Measurements from ENCODE around the gene PLEKHA3. TPM values are rescaled to one million over a fixed set of nuclear protein-coding genes. Genes with fewer than 3 reads are reported as not detected.

Gene PLEKHA3
- polyA plus RNA-seq, 1 donor (not counting 4 experiments of a cell fraction or from before 2014, with no cell fraction given): 15.8 TPM

DNA sequence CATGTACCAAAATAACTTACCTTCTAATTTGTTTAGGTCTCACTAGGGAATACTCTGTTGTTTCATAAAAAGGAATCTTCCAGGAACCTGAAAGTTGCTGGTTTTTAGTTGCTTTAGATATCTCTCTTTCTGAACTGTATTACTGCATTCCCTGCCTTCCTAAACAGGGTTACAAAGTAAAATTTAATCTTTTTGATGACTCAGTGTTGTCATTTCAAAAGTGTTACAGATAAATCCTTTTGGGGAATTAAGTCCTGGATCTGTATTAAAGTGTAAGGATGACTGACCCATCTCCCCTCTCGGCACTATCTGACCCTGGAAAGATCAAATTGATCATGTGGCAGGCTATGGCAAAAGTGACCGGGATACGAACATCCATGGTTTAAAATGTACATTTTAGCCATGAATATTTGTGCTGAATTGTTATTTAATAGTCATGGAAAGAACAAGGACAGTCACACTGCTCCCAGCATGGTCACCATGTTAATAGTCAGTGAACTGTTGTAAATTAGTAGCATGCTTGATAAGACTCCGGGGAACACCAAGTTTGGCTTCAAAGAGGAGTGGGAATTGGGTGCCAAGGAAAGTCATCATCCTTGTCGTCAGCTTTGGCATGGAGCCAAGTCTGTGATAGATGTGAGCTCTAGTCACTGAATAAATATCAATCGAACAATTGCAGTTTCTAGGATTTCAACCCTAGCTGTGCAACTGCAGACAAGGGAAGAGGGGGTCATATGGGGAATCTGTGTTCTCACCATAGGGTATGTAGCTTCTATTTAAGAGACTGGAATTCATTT, 4.2 kb downstream of the PLEKHA3 start:
- Histone ChIP-seq H3K36me3 (ENCODE audit: control insufficient read depth in 2 of 2, extremely low read depth in 1 of 2, insufficient read depth in 2 of 2, low read length in 2 of 2) (no peaks in the 10 kb centered on the region), H3K4me1 (ENCODE audit: control insufficient read depth, extremely low read depth, insufficient read depth, low read length) (peaks cover 18% of the 10 kb centered on the region), H3K9me1 (ENCODE audit: control insufficient read depth, extremely low read depth, insufficient read depth, low read length) (no peaks in the 10 kb centered on the region), H3K79me2 (ENCODE audit: control insufficient read depth, insufficient read depth, low read length) (peaks cover 38% of the 10 kb centered on the region), H3K27me3 (ENCODE audit: control insufficient read depth, extremely low read depth, insufficient read depth, low read length) (no peaks in the 10 kb centered on the region), H2AFZ (ENCODE audit: control insufficient read depth, low read length) (no peak overlapping the region), H4K20me1 (ENCODE audit: control insufficient read depth, extremely low read depth, insufficient read depth, low read length) (no peaks in the 10 kb centered on the region), H3K27ac (ENCODE audit: control insufficient read depth, insufficient read depth, low read length) (no peak overlapping the region), H3K4me3 (ENCODE audit: control insufficient read depth in 2 of 3, extremely low read depth in 1 of 3, insufficient read depth in 2 of 3, low read depth in 1 of 3, low read length in 3 of 3) (no peak overlapping the region), H3K4me2 (ENCODE audit: control insufficient read depth, extremely low read depth, insufficient read depth, low read depth, low read length) (no peak overlapping the region), H3K9ac (ENCODE audit: control insufficient read depth, extremely low read depth, insufficient read depth, low read length) (no peak overlapping the region), H3K9me3 (ENCODE audit: control insufficient read depth, low read depth, low read length) (no peaks in the 10 kb centered on the region)
- dilution Hi-C loops (cut with MboI; ENCODE audit: extremely low pct_ligation_motif_present, low sequenced_read_pairs): no loop called here
- no peak for FAIRE-seq
- no peak for TF ChIP-seq EZH2 (IDR thresholded peaks at IDR 0.05; ENCODE audit: low read length)
- TF ChIP-seq, protein P1, sequence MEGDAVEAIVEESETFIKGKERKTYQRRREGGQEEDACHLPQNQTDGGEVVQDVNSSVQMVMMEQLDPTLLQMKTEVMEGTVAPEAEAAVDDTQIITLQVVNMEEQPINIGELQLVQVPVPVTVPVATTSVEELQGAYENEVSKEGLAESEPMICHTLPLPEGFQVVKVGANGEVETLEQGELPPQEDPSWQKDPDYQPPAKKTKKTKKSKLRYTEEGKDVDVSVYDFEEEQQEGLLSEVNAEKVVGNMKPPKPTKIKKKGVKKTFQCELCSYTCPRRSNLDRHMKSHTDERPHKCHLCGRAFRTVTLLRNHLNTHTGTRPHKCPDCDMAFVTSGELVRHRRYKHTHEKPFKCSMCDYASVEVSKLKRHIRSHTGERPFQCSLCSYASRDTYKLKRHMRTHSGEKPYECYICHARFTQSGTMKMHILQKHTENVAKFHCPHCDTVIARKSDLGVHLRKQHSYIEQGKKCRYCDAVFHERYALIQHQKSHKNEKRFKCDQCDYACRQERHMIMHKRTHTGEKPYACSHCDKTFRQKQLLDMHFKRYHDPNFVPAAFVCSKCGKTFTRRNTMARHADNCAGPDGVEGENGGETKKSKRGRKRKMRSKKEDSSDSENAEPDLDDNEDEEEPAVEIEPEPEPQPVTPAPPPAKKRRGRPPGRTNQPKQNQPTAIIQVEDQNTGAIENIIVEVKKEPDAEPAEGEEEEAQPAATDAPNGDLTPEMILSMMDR (optimal IDR thresholded peaks at IDR 0.05 in 1 of 3, IDR thresholded peaks at IDR 0.05 in 1 of 3, conservative IDR thresholded peaks at IDR 0.05 in 1 of 3; ENCODE audit: extremely low read depth in 1 of 3, insufficient read depth in 2 of 3, low read length in 3 of 3): no peak
- DNase-seq (ENCODE audit: low read depth, low spot score): no peak

DNA sequence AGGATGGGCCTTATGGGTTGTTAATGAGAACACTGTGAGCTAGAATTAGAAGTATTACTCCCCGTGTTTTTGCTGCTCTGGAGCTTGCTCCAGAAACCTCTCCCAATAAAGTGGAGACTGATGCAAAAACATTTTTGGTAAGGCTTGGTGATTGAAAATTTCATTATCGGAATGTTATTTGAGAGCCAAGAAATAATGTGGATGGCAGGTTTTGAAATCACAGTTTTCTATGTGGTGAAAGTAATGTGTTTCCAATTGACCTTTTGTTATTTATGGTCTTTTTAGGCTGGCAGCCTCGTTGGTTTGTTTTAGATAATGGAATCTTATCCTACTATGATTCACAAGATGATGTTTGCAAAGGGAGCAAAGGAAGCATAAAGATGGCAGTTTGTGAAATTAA, 5.1 kb downstream of the PLEKHA3 start:
- no peak for TF ChIP-seq EZH2 (IDR thresholded peaks at IDR 0.05; ENCODE audit: low read length)
- TF ChIP-seq, protein P1 (optimal IDR thresholded peaks at IDR 0.05 in 1 of 3, IDR thresholded peaks at IDR 0.05 in 1 of 3, conservative IDR thresholded peaks at IDR 0.05 in 1 of 3; ENCODE audit: extremely low read depth in 1 of 3, insufficient read depth in 2 of 3, low read length in 3 of 3): no peak
- Histone ChIP-seq H3K4me2 (ENCODE audit: control insufficient read depth, extremely low read depth, insufficient read depth, low read depth, low read length) (no peak overlapping the region), H3K4me1 (ENCODE audit: control insufficient read depth, extremely low read depth, insufficient read depth, low read length) (peaks cover 12% of the 10 kb centered on the region), H2AFZ (ENCODE audit: control insufficient read depth, low read length) (no peak overlapping the region), H4K20me1 (ENCODE audit: control insufficient read depth, extremely low read depth, insufficient read depth, low read length) (no peaks in the 10 kb centered on the region), H3K79me2 (ENCODE audit: control insufficient read depth, insufficient read depth, low read length) (peaks cover 38% of the 10 kb centered on the region), H3K27me3 (ENCODE audit: control insufficient read depth, extremely low read depth, insufficient read depth, low read length) (no peaks in the 10 kb centered on the region), H3K4me3 (ENCODE audit: control insufficient read depth in 2 of 3, extremely low read depth in 1 of 3, insufficient read depth in 2 of 3, low read depth in 1 of 3, low read length in 3 of 3) (no peak overlapping the region), H3K27ac (ENCODE audit: control insufficient read depth, insufficient read depth, low read length) (no peak overlapping the region), H3K9me1 (ENCODE audit: control insufficient read depth, extremely low read depth, insufficient read depth, low read length) (no peaks in the 10 kb centered on the region), H3K9me3 (ENCODE audit: control insufficient read depth, low read depth, low read length) (no peaks in the 10 kb centered on the region), H3K9ac (ENCODE audit: control insufficient read depth, extremely low read depth, insufficient read depth, low read length) (no peak overlapping the region), H3K36me3 (ENCODE audit: control insufficient read depth in 2 of 2, extremely low read depth in 1 of 2, insufficient read depth in 2 of 2, low read length in 2 of 2) (no peaks in the 10 kb centered on the region)
- DNase-seq (ENCODE audit: low read depth, low spot score) (no peak), FAIRE-seq (no peak)
- dilution Hi-C loops (cut with MboI; ENCODE audit: extremely low pct_ligation_motif_present, low sequenced_read_pairs): no loop called here

All from keratinocyte (primary cell).